Astrocyte of the spinal cord (primary cell): Measurements from ENCODE around the gene MPP3.
"Not testable (repeated sequence)": the region's sequence is repeated elsewhere in the genome, so short reads cannot be mapped to it uniquely, and the experiment has no call there.

Experiments
- DNase-seq: peaks from one replicate; pipeline ENCODE4 v3.0.0; 2011; ENCODE audit warnings: low read depth, low spot score
- H3K4me3 ChIP-seq: 2 replicates; pipeline ENCODE4 v1.5.1; 2011; ENCODE audit warnings: low read depth, mild to moderate bottlenecking, low read length, moderate library complexity
- in situ Hi-C: cut with HindIII; loops from 2 replicates; pipeline ENCODE4 v1.10.0; 2017; ENCODE audit warnings: low sequenced_read_pairs
- TF ChIP-seq, protein P1 (sequence below): IDR thresholded peaks from 2 replicates; pipeline ENCODE4 v1.5.1; 2012; ENCODE audit warnings: low read depth, mild to moderate bottlenecking, low read length, inconsistent platforms

The MPP3 gene

DNA sequence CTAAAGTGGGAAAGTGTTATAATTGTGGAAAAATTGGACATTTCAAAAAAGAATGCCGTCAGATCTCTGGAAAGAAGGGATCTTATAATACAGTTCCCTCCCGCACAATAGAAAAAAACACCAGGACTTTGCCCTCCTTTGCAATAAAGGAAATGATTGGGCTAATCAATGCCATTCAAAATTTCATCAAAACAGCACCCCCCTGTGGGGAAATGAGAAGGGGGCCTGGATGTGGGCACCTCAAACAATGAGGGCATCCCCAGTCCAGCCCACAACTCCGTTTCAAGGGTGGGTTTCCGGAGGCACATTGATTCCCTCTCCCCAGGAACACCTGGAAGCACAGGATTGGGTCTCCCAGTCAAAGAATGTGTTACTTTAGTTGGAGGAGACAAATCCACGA lies 40.1 kb upstream of the MPP3 start:
- no peak overlapping the region for H3K4me3 ChIP-seq
- in situ Hi-C loops: no loop called here
- DNase-seq: no peak
- TF ChIP-seq, protein P1, sequence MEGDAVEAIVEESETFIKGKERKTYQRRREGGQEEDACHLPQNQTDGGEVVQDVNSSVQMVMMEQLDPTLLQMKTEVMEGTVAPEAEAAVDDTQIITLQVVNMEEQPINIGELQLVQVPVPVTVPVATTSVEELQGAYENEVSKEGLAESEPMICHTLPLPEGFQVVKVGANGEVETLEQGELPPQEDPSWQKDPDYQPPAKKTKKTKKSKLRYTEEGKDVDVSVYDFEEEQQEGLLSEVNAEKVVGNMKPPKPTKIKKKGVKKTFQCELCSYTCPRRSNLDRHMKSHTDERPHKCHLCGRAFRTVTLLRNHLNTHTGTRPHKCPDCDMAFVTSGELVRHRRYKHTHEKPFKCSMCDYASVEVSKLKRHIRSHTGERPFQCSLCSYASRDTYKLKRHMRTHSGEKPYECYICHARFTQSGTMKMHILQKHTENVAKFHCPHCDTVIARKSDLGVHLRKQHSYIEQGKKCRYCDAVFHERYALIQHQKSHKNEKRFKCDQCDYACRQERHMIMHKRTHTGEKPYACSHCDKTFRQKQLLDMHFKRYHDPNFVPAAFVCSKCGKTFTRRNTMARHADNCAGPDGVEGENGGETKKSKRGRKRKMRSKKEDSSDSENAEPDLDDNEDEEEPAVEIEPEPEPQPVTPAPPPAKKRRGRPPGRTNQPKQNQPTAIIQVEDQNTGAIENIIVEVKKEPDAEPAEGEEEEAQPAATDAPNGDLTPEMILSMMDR: peak; percentile 5

DNA sequence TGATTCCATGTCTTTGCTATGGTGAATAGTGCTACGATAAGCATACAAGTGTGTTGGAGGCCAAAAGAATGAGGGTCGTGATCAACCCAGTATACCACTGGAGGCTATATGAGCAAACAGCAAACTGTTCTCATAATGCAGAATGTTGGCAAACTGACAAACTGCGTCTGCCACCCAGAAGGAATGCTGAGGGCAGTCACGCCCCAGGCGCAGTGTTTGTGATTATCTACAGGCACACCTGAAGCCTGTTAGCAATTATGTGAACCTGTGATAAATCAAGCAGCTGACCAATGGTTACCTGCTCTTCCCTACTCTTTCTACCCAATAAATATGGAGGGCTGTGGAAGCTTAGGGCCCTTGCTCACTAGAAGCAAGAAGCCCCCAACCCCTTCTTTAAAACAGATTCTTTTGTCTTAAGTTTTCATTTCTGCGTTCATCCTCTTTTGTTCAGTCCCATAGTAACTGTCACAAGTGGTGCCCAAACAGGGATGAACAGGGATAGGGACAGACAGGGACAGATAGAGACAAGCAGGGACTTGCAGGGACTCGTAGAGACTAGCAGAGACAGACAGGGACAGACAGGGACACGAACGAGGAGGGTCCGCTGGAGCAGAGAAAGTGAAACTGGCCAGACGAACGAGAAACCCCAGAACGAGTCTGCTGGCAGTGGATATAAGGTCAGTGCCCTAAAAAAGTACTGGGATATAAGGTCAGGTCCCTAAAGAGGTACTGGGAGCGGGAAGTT lies 39.2 kb upstream of the MPP3 start:
- H3K4me3 ChIP-seq: no peak overlapping the region
- TF ChIP-seq, protein P1: no peak
- in situ Hi-C loops: no loop called here
- no peak for DNase-seq

DNA sequence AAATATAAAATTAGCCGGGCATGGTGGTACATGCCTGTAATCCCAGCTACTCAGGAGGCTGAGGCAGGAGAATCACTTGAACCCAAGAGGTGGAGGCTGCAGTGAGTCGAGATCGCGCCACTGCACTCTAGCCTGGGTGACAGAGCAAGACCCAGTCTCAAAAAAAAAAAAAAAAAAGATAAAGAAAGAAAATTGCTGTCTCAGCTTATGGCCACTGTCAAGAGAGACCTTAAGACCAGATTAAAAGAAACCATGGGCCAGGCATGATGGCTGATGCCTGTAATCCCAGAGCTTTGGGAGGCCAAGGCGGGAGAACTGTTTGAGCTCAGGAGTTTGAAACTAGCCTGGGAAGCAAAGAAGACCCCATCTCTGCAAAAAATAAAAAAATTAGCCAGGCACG lies 36.1 kb upstream of the MPP3 start:
- DNase-seq, H3K4me3 ChIP-seq, in situ Hi-C loops: not testable (repeated sequence)

DNA sequence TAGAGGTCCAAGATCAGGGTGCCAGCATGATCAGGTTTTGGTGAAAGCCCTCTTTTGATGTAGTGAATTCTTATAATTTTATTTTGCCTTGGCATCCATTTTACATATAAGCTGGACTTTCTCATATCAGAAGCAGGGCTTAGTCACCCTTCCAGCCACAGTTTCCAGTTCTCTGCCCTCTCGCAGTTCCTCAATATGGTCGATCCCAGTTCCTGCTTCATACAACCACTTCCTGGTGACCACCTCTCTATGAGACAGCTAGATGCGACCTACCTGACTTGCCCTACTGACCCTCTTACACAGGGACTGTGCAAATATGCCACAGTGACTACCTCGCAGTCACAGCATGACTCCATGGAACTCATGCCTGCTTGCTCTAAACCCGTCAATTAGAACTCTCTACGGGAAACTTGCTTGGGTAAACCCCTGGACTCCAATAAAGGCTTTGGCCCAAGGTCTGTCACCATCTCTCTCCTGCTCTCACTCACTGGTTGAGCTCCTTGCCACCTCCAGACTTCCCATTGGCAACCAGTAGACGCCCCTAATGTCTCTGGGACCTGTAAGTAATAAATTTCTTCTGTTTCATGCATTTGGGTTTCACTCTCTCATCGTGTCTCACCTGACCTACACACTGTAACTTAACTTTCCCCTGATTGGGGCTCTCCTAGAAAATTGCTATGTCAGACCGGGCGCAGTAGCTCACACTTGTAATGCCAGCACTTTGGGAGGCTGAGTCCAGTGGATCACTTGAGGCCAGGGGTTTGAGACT lies 35.5 kb upstream of the MPP3 start:
- DNase-seq: no peak
- TF ChIP-seq, protein P1: no peak
- in situ Hi-C loops: no loop called here

DNA sequence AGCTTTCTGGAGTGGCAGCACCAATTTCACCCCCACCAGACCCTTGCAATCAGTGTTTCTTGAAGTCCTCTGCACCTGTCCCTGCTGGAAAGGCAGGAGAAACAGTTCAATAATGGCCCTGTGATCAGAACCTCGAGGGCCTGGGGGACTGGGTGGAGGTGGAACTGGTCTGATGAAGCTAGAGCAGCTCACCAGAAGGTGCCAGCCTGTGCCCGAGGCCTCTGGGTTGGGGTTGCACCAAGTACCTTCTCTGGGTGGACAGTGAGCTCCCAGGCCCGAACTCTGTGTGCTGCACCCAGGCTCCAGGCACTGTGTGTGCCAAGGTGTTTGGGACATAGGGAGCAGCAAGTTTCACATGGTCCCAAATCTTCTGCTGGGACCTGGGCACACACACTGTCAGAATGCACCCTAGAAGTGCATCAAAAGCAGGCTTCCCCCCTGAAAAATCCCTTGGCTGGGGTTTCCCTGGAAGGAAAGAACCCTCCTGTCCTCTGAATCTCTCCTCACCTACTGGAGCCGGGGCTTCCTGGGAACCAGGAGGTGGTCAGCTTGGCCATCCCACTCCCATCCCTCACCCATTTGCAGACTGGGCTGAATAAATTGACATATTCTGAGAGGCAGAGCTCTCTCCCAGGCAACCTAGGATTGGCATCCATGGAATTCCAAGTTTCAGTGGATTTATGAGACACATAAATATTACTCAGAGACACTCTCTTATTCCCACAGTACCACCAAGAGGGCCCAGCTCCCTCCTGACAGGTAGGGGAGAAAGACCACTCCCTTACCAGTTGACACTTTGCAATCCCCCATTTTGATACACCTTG lies 31.4 kb upstream of the MPP3 start:
- in situ Hi-C loops: no loop called here
- H3K4me3 ChIP-seq: no peak overlapping the region
- no peak for DNase-seq
- TF ChIP-seq, protein P1: no peak

More for the DNA sequence above, 35.5 kb upstream of the MPP3 start:
- H3K4me3 ChIP-seq: no peak overlapping the region

DNA sequence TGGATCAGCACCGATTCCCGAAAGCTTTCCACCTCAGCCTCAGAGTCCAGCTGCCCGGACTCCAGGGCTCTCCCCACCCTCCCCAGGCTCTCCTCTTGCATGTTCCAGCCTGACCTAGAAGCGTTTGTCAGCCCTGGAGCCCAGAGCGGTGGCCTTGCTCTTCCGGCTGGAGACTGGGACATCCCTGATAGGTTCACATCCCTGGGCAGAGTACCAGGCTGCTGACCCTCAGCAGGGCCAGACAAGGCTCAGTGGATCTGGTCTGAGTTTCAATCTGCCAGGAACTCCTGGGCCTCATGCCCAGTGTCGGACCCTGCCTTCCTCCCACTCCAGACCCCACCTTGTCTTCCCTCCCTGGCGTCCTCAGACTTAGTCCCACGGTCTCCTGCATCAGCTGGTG lies 29.0 kb upstream of the MPP3 start:
- no peak for DNase-seq
- TF ChIP-seq, protein P1: no peak
- in situ Hi-C loops: no loop called here
- no peak overlapping the region for H3K4me3 ChIP-seq
